GM23338 (cell line): ENCODE results near the gene TMEM176B. TPM values are rescaled to one million over a fixed set of nuclear protein-coding genes. Genes with fewer than 3 reads are reported as not detected.

Experiments used
- ATAC-seq: fragments of 200-7000 bp; cut with Tn5 transposase; 3 replicates; pipeline ENCODE4 v1.9.1; 2020
- DNase-seq: peaks from one replicate; pipeline ENCODE4 v3.0.0-alpha.2; 2015; ENCODE audit warnings: low spot score
- H2AFZ ChIP-seq: fragments of 200-600 bp; sonication (generic); 2 replicates; pipeline ENCODE4 v1.8.0; 2016; ENCODE audit warnings: antibody characterized with exemption, mild to moderate bottlenecking, moderate library complexity
- H3F3A ChIP-seq: fragments of 200-600 bp; sonication (generic); replicated peaks from 2 replicates; pipeline ENCODE4 v1.8.0; 2017; ENCODE audit warnings: antibody characterized with exemption, mixed run types, low read depth
- H3K27ac ChIP-seq: fragments of 200-600 bp; sonication (generic); 2 replicates; pipeline ENCODE4 v1.6.1; 2016; ENCODE audit warnings: low read depth
- H3K27me3 ChIP-seq: fragments of 200-600 bp; sonication (generic); 2 replicates; pipeline ENCODE4 v1.8.0; 2016; ENCODE audit warnings: mild to moderate bottlenecking, mixed run types, moderate library complexity; ENCODE audit not compliant: insufficient read depth
- H3K36me3 ChIP-seq: fragments of 200-600 bp; sonication (generic); 2 replicates; pipeline ENCODE4 v1.8.0; 2016; ENCODE audit warnings: mild to moderate bottlenecking; ENCODE audit not compliant: insufficient read depth
- H3K4me1 ChIP-seq: fragments of 200-600 bp; sonication (generic); 2 replicates; pipeline ENCODE4 v1.8.0; 2016; ENCODE audit warnings: mild to moderate bottlenecking, moderate library complexity; ENCODE audit not compliant: insufficient read depth
- H3K4me2 ChIP-seq: fragments of 200-600 bp; sonication (generic); 2 replicates; pipeline ENCODE4 v1.7.1; 2017; ENCODE audit warnings: mixed run types
- H3K4me3 ChIP-seq: fragments of 200-600 bp; sonication (generic); 2 replicates; pipeline ENCODE4 v1.6.1; 2016; ENCODE audit warnings: mixed run types
- H3K79me2 ChIP-seq: fragments of 200-600 bp; sonication (generic); replicated peaks from 2 replicates; pipeline ENCODE4 v1.8.0; 2017; ENCODE audit warnings: mild to moderate bottlenecking; ENCODE audit not compliant: insufficient read depth
- H3K9me2 ChIP-seq: fragments of 200-600 bp; sonication (generic); 2 replicates; pipeline ENCODE4 v1.8.0; 2017; ENCODE audit not compliant: insufficient read depth
- H4K20me1 ChIP-seq: fragments of 200-600 bp; sonication (generic); replicated peaks from 2 replicates; pipeline ENCODE4 v1.8.0; 2017; ENCODE audit warnings: mild to moderate bottlenecking; ENCODE audit not compliant: insufficient read depth
- H3K27ac Mint-ChIP-seq: 2 replicates; pipeline ENCODE4 v1.8.0; 2020; ENCODE audit warnings: inconsistent platforms, mild to moderate bottlenecking, moderate library complexity, mixed read lengths
- H3K27me3 Mint-ChIP-seq: 3 replicates; pipeline ENCODE4 v1.8.0; 2022; ENCODE audit warnings: low read depth, mild to moderate bottlenecking, moderate library complexity, mixed read lengths, inconsistent platforms; ENCODE audit not compliant: insufficient read depth, poor library complexity
- H3K36me3 Mint-ChIP-seq: 3 replicates; pipeline ENCODE4 v1.8.0; 2021; ENCODE audit warnings: low read depth, mild to moderate bottlenecking, inconsistent platforms, moderate library complexity, mixed read lengths
- H3K4me1 Mint-ChIP-seq: 3 replicates; pipeline ENCODE4 v1.8.0; 2020; ENCODE audit warnings: mild to moderate bottlenecking, inconsistent platforms, mixed read lengths
- H3K4me3 Mint-ChIP-seq: 3 replicates; pipeline ENCODE4 v1.8.0; 2021; ENCODE audit warnings: moderate library complexity, mild to moderate bottlenecking, inconsistent platforms, mixed read lengths
- H3K9me3 Mint-ChIP-seq: 3 replicates; pipeline ENCODE4 v1.8.0; 2020; ENCODE audit warnings: moderate library complexity, mild to moderate bottlenecking, inconsistent platforms, mixed read lengths
- CREB1 ChIP-seq: fragments of 250-450 bp; sonication (Bioruptor Pico); IDR thresholded peaks from 2 replicates; pipeline ENCODE4 v1.5.0; 2020; ENCODE audit warnings: low read depth, mild to moderate bottlenecking, moderate library complexity
- EZH2 ChIP-seq: fragments of 200-600 bp; sonication (generic); IDR thresholded peaks from one replicate; pipeline ENCODE4 v1.8.0; 2017; ENCODE audit warnings: antibody characterized with exemption, mild to moderate bottlenecking, low read depth; ENCODE audit not compliant: unreplicated experiment
- EZH2phosphoT487 ChIP-seq: fragments of 200-600 bp; sonication (generic); IDR thresholded peaks from one replicate; pipeline ENCODE4 v1.8.1; 2018; ENCODE audit warnings: antibody characterized with exemption; ENCODE audit not compliant: unreplicated experiment
- JUNB ChIP-seq: IDR thresholded peaks from one replicate; pipeline ENCODE4 v1.6.1; 2016; ENCODE audit warnings: antibody characterized with exemption; ENCODE audit not compliant: unreplicated experiment
- NANOG ChIP-seq: IDR thresholded peaks from 2 replicates; pipeline ENCODE4 v1.6.1; 2016; ENCODE audit warnings: antibody characterized with exemption, borderline replicate concordance
- POLR2AphosphoS5 ChIP-seq: IDR thresholded peaks from 2 replicates; pipeline ENCODE4 v1.6.1; 2016; ENCODE audit warnings: antibody characterized with exemption, low read depth
- STAT1 ChIP-seq: IDR thresholded peaks from one replicate; pipeline ENCODE4 v1.6.1; 2016; ENCODE audit warnings: antibody characterized with exemption; ENCODE audit not compliant: unreplicated experiment
- ZNF114 ChIP-seq: fragments of 250-450 bp; sonication (Bioruptor Pico); IDR thresholded peaks from 2 replicates; pipeline ENCODE4 v1.5.0; 2020; ENCODE audit warnings: mild to moderate bottlenecking, moderate library complexity
- ZNF331 ChIP-seq: fragments of 250-450 bp; sonication (Bioruptor Pico); IDR thresholded peaks from 2 replicates; pipeline ENCODE4 v1.5.0; 2020; ENCODE audit warnings: low read depth, mild to moderate bottlenecking, moderate library complexity
- polyA plus RNA-seq: library from polyadenylated mRNA; unstranded; fragments of >200 nt; fragmentation: Nextera tagmentation; extraction: Ambion mirVana; gene quantifications from 2 replicates; pipeline ENCODE4 v1.2.1, GENCODE V29; 2016
- total RNA-seq: library from RNA; depleted of rRNA; stranded (reverse); fragments of >200 nt; shearing (Covaris generic); gene quantifications from 2 replicates; pipeline ENCODE4 v1.2.3, GENCODE V29; 2014
- TF ChIP-seq, protein P1 (sequence below), 2 experiments: fragments of 200-600 bp in 1 of 2; sonication (generic) in 1 of 2; conservative IDR thresholded peaks; 2 replicates each; pipeline versions ENCODE4 v1.5.1 to v1.6.1; 2016 to 2017; ENCODE audit warnings: antibody characterized with exemption in 2 of 2, low read depth in 2 of 2, mild to moderate bottlenecking in 2 of 2, moderate library complexity in 1 of 2
- TF ChIP-seq, protein P2 (sequence below): IDR thresholded peaks from one replicate; pipeline ENCODE4 v1.6.1; 2018; ENCODE audit warnings: antibody characterized with exemption; ENCODE audit not compliant: unreplicated experiment
- TF ChIP-seq, protein P3 (sequence below): IDR thresholded peaks from 2 replicates; pipeline ENCODE4 v1.6.1; 2016; ENCODE audit warnings: antibody characterized with exemption

TMEM176B gene
- total and polyA plus RNA-seq, 2 experiments from 2014 or later, result 0.35 to 0.42 TPM

DNA sequence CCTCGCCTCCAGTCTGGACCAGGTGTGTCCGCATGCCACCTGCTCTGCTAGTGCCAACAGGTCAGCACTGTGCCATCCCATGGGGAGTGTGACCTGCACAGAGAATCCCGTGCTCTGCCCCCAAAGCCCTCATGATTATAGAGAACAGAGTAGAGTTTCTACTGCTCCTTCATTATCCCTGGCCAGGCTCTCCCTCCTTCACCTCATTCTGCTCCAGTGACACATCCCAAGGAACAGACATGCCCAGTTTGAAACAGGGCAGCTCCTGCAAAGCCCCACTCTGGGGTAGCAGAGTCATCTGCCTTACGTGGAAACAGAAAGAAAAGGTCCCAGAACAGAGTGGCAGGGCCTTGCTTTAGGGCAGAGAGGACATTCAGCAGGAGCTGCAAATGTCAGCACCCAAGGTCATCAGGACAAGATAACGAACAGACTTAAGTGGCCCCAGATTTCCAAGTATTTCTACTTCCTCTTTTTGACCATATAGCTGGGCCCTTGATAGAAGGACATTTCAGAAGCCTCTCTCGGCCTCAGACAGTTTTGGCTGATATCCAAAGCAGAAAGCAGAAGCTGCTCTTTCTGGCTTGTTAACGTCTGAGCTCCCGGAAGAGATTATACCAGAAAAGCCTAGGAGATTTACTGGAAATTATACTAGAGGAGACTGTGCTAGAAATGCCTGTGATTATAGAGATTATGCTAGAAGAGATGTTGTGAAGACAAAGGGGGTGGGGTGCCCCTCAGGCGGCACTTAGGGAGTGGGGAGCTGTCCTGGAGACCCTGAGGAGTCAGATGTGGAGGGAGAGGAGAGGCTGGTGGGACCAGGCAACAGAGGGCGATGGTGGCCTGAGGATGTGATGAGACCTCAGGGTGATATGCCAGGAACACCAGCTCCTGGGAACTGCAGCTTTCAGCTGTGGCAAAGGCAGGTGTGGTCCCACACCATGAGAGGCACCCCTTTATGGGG, 12.6 kb downstream of the TMEM176B start:
- Histone ChIP-seq H3K9me2 (no peaks in the 10 kb centered on the region), H3K4me1 (no peaks in the 10 kb centered on the region), H3K79me2 (no peaks in the 10 kb centered on the region), H3K27me3 (no peaks in the 10 kb centered on the region), H4K20me1 (no peaks in the 10 kb centered on the region; the same call in 1 of the 2 replicates), H3K27ac (no peak overlapping the region), H3F3A (no peaks in the 10 kb centered on the region), H3K4me2 (no peak overlapping the region), H2AFZ (no peak overlapping the region), H3K36me3 (no peaks in the 10 kb centered on the region), H3K4me3 (no peak overlapping the region)
- no peak overlapping the region for H3K4me3 Mint-ChIP-seq
- no peaks in the 10 kb centered on the region for H3K36me3 Mint-ChIP-seq
- DNase-seq, result peak; percentile 33
- peak; percentile 78 for ATAC-seq
- no peak overlapping the region for H3K27ac Mint-ChIP-seq
- no peaks in the 10 kb centered on the region; the same call in 2 of the 3 replicates for H3K9me3 Mint-ChIP-seq
- H3K27me3 Mint-ChIP-seq, result peaks cover 2% of the 10 kb centered on the region
- TF ChIP-seq, protein P1, sequence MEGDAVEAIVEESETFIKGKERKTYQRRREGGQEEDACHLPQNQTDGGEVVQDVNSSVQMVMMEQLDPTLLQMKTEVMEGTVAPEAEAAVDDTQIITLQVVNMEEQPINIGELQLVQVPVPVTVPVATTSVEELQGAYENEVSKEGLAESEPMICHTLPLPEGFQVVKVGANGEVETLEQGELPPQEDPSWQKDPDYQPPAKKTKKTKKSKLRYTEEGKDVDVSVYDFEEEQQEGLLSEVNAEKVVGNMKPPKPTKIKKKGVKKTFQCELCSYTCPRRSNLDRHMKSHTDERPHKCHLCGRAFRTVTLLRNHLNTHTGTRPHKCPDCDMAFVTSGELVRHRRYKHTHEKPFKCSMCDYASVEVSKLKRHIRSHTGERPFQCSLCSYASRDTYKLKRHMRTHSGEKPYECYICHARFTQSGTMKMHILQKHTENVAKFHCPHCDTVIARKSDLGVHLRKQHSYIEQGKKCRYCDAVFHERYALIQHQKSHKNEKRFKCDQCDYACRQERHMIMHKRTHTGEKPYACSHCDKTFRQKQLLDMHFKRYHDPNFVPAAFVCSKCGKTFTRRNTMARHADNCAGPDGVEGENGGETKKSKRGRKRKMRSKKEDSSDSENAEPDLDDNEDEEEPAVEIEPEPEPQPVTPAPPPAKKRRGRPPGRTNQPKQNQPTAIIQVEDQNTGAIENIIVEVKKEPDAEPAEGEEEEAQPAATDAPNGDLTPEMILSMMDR (conservative IDR thresholded peaks at IDR 0.05; ENCODE audit: low read depth in 2 of 2), result peak in 1 of 2 experiments; percentile 62; a peak in 2 of 4 replicates
- TF ChIP-seq EZH2phosphoT487, result no peak
- H3K4me1 Mint-ChIP-seq, result peaks cover 5% of the 10 kb centered on the region

DNA sequence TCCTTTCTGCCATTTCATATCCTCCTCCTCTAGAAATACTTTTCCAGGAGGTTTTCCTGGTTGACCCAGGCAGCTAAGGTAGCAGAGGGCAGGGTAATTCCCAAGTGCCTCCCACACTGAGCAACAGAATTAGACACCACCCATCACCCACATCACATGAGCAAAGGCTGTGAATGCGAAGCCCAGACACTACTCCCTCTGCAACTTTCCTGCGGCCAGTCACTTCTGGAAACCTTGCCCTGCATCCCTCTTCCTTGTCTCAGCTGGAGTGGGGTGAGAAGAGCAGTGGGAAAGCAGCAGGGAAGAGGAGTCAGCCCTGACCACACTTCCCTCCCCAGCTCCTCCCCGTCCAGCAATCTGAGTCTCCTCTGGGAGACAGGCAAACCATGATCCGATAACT, 15.2 kb downstream of the TMEM176B start:
- Mint-ChIP-seq H3K9me3 (no peaks in the 10 kb centered on the region), H3K4me3 (no peak overlapping the region), H3K27me3 (peaks cover 2% of the 10 kb centered on the region), H3K36me3 (no peaks in the 10 kb centered on the region), H3K27ac (no peak overlapping the region), H3K4me1 (no peaks in the 10 kb centered on the region)
- Histone ChIP-seq H4K20me1 (no peaks in the 10 kb centered on the region; the same call in 1 of the 2 replicates), H3K79me2 (no peaks in the 10 kb centered on the region), H3K4me2 (no peak overlapping the region), H3K27me3 (no peaks in the 10 kb centered on the region), H3K36me3 (no peaks in the 10 kb centered on the region), H3K4me3 (no peak overlapping the region), H3K4me1 (no peaks in the 10 kb centered on the region), H3F3A (no peaks in the 10 kb centered on the region), H3K27ac (no peak overlapping the region), H2AFZ (no peak overlapping the region), H3K9me2 (no peaks in the 10 kb centered on the region)
- no peak for DNase-seq
- peak; percentile 50; the same call in 2 of the 3 replicates for ATAC-seq
- TF ChIP-seq, protein P2, sequence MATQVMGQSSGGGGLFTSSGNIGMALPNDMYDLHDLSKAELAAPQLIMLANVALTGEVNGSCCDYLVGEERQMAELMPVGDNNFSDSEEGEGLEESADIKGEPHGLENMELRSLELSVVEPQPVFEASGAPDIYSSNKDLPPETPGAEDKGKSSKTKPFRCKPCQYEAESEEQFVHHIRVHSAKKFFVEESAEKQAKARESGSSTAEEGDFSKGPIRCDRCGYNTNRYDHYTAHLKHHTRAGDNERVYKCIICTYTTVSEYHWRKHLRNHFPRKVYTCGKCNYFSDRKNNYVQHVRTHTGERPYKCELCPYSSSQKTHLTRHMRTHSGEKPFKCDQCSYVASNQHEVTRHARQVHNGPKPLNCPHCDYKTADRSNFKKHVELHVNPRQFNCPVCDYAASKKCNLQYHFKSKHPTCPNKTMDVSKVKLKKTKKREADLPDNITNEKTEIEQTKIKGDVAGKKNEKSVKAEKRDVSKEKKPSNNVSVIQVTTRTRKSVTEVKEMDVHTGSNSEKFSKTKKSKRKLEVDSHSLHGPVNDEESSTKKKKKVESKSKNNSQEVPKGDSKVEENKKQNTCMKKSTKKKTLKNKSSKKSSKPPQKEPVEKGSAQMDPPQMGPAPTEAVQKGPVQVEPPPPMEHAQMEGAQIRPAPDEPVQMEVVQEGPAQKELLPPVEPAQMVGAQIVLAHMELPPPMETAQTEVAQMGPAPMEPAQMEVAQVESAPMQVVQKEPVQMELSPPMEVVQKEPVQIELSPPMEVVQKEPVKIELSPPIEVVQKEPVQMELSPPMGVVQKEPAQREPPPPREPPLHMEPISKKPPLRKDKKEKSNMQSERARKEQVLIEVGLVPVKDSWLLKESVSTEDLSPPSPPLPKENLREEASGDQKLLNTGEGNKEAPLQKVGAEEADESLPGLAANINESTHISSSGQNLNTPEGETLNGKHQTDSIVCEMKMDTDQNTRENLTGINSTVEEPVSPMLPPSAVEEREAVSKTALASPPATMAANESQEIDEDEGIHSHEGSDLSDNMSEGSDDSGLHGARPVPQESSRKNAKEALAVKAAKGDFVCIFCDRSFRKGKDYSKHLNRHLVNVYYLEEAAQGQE, result no peak
- TF ChIP-seq ZNF114 (no peak), ZNF331 (CRISPR knock-in tag) (no peak), EZH2phosphoT487 (no peak), POLR2AphosphoS5 (no peak), NANOG (no peak), STAT1 (no peak), EZH2 (no peak), JUNB (no peak), CREB1 (no peak)
- TF ChIP-seq, protein P3, sequence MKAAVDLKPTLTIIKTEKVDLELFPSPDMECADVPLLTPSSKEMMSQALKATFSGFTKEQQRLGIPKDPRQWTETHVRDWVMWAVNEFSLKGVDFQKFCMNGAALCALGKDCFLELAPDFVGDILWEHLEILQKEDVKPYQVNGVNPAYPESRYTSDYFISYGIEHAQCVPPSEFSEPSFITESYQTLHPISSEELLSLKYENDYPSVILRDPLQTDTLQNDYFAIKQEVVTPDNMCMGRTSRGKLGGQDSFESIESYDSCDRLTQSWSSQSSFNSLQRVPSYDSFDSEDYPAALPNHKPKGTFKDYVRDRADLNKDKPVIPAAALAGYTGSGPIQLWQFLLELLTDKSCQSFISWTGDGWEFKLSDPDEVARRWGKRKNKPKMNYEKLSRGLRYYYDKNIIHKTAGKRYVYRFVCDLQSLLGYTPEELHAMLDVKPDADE, result no peak
- TF ChIP-seq, protein P1 (conservative IDR thresholded peaks at IDR 0.05; ENCODE audit: low read depth in 2 of 2), result no peak
